IPS DF 4.7 (cell line): ENCODE results near the gene OMP.
"Not testable (repeated sequence)": the region's sequence is repeated elsewhere in the genome, so short reads cannot be mapped to it uniquely, and the experiment has no call there.

Experiments
- DNase-seq: peaks from one replicate; pipeline ENCODE4 v3.0.0-alpha.2; 2013; ENCODE audit warnings: low spot score; ENCODE audit errors: extremely low read depth

The OMP gene

DNA sequence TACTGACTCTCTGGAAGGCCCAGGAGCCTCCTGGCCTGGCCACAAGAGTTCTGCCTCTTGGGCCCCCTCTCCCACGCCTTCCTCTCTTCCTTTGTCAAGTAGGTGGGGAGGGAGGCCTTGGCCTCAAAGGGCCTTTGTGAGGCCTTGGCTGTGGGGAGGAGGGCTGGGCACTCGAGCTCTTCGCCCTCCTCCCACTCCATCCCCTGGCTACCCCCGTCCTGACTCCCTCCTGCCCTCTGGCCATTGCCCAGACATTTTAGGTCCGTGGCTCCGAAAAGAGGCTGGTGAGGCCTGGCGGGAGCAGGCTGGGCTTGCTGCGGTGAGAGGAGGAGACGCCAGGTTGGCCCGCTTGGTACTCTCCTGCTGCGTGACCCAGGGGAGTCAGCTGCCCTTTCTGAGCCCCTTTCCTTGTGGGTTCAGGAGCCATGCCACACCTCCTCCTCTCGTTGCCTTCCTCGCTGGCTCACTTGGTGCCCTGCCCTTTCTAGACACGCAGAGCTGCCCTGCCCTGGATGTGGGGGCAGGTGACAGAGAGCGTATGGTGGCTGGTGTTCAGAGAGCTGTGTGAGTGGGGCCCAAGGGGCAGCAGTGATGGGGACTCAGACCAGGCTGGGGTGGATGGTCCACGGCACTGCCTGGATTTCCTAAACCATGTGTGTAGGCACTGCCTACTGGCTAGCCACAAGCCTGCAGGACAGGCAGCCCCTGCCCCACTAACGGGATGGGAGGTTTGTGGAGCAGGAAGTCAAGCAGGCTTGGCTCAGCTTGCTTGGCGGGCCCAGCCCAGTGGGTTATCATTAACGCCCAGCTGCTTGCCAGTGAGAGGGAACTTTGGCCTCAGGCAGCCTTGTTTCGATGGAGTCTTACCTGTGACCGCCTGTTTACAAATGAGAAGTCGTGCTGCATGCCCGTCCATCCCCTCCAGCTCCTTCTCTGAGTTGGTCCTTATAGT is 15.8 kb upstream of the OMP start:
- DNase-seq: no peak

DNA sequence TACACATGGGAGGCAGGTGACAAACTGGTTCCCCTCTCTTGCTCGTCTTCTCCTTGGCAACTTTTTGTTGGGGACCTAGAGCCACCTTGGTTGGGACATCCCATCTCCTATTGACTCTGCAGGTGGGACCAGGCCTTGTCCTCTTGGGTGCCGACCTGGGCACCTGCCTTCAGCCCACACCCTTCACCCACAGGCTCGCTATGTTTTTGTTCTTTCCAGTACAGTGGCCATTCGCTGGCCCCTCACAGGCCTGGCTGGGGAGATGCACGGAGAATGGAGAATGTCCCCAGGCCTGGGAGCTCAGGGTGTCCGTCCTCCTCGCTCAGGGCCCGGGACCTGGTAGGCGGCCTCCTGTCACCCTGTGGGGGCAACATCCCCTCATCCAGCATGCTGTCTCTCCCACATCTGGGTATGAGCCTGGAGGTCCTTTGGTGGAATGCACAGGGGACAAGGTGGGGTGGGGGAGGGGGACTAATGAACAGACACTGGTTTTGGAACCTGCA is 14.9 kb upstream of the OMP start:
- DNase-seq: no peak

DNA sequence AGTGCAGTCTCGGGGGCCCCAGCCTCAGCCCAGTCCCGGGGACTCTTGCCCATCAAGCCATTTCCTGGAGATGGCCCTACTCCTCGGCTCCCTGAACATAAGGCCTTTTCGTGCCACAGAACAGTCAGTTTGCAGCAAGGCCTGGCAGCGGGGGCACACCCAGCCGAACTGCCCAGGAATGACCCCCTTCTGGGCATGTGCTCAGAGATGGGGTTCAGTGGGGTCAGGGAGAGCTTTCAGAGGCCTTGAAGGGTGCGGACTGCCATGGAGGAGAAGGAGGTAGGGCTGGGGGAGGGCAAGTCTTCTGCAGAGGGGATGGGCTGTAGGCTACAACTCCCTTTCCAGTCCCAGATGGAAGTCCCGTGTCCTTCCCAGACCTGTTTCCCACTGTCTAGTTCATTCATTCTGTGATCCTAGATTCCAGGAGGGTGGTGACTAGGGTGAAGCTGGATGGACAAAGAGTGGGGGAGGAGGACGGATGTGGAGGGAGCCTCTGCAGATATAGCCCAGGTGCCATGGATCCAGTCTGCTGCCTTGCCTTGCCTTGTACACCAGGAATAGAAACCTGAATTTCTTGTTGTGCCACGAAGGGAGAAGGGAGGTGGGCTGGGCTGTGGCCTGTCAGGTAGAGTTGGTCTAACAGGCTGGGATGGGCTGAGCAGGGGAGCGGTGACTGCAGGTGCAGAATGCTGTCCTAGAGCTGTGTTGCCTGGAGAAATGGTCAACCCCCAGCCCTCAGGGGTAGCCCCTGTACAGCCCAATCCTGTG is 14.2 kb upstream of the OMP start:
- no peak for DNase-seq

DNA sequence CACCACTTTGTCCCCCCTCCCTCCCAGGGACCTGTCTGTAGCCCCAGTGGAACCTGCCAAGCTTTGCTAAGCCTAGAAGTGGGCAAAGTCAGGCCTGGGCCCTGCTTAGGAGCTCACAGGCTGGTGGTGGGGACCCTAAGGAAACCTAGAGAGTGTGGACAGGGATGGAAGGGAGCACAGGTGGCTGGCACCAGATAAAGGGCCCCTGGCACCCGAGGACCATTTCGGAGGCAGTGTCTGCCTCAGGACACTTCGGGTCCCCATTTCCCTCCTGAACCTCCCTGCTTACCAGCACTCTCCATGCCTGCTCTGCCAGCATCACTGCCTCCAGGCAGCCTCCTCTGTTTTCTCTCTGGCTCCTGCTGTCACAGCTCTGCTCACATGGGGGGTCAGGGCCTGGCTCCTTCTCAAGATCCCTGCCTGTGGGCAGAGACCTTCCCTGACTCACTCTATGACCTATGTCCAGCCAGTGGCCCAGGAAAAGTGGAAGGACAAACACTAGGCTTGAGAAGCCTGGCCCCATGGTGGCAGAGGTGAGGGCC is 13.6 kb upstream of the OMP start:
- no peak for DNase-seq

DNA sequence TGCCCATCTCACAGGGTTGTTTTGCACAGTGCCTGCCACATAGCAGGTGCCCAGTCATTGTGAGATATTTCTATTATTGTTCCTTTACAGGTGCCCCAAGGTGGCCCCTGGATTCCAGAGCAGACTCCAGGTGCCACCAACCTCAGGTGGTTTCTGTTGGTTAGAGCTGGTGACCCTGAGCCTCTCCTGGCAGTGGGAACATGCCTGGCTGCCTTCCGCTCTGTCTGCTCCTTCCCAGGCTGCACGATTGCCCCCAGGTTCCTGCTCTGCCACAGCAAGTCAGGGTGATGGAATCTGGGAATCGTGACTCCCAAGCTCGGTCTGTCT is 12.6 kb upstream of the OMP start:
- DNase-seq: no peak

DNA sequence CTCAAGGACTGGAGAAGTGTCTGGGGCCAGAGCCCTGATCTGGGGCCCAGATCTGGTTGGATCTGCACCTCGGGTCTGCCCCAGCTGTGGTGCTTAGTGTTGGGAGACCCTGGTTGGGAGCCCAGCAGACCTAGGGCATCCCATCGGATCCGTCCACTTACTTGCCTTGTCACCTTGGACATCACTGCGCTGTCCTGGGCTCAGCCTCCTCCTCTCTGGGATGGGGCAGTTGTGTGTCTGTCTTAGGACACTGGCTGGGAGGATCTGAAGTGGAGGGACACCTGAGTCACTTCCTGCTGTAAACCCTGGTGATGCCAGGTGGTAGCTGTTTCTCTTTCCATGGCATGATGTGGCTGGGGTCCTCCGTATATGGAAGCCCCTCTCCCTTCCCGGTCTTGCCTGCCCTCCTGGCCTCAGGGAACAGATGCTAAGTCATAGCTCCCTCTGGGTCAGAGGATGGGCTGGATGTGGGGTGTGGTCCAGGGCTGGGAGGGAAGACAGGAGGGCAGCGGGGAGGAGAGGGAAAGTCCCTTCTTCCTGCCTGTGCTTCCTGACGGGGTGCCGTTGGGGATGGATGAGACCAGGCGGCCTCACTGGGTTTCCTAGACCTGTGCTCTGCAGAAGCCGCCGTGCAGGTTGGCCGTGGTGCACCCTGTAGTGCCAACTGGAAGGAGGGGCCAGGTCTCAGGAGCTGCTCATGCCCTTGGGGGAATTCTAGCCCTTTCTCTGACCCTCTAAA is 12.1 kb upstream of the OMP start:
- DNase-seq: no peak

DNA sequence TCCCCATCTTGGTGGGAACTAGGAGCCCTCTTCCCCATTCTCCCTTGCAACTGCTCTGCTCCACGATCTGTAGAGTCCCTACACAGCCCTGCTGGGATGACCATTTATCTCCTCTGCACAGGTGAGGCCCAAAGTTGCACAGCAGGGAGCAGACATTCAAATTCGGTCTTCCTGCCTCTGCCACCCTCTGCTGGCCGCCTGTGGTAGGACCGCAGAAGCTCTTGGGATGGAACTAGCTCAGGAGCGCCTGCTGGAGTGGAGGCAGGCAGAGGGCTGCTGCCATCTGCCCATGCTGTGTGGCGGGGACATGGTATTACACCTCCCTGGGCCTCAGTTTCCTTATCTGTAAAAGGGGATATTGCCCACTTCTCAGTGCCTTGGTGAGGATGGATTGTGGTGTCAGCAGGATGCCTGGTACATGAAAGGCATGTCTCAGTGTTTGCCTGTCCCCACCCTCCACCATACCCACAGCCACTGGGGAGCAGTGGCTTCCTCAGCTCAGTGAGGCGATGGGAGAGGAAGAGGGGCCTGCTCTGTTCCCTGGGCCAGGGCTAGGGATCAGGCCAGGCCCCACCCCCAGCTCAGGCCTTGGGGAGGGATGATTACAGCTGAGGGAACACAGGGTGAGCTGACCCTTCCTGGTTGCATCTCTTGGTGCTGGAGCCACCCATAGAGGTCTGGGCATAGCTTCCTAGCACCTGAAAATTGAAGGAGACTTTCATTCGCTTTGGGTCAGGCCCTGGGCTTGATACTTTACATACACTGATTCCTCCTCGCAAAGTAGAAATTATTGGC is 11.3 kb upstream of the OMP start:
- DNase-seq: no peak

DNA sequence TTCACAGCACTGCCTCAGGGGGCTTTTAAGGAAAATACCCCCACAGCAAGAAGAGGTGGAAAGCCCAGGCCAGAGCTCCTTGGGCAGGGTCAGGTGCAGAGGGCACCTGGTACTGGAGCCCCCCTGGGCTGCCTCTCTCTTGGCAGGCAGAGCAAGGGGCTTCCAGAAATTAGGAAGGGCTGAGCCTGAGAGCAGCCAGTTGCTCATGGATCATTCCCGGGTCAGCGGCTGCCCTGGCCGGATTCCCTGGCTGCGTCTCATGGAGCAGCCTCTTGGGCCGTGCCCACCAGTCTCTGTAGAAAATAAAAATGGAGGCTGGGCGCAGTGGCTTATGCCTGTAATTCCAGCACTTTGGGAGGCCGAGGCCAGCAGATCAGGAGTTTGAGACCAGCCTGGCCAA is 10.3 kb upstream of the OMP start:
- no peak for DNase-seq

DNA sequence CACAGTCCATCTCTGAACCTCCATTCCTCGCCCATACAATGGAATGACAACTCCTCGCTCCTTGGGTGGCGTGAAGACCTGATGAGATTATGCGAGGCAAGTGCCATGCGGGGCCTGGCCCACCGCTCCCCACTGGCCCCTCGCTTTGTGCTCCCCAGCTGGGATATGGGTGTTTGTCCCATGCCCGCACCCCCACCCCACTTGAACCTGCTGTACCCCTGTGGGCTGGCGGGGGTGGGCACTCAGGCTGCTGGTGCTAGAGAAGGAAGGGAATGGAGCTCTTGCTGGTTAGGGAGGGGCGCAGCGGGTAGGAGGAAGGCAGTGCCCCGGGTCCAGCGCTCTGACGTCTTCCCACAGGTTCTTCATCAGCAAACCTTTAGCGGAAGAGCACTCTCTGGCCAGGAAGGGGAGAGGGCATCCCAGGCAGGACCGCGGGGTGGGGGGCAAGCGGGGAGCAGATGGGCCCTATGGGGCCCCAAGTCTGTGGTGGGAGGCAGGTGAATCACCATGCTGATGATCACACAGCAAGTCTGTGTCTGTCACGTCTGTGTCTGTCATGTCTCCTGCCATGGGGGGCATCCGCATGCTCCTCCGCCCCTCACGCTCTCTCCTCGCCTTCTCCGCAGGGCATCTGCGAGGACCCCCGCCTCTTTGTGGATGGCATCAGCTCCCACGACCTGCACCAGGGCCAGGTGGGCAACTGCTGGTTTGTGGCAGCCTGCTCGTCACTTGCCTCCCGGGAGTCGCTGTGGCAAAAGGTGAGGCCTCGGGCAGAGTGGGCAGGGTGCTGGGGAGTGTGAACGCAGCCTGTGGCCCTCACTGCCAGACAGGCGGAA is 9.4 kb upstream of the OMP start:
- no peak for DNase-seq

DNA sequence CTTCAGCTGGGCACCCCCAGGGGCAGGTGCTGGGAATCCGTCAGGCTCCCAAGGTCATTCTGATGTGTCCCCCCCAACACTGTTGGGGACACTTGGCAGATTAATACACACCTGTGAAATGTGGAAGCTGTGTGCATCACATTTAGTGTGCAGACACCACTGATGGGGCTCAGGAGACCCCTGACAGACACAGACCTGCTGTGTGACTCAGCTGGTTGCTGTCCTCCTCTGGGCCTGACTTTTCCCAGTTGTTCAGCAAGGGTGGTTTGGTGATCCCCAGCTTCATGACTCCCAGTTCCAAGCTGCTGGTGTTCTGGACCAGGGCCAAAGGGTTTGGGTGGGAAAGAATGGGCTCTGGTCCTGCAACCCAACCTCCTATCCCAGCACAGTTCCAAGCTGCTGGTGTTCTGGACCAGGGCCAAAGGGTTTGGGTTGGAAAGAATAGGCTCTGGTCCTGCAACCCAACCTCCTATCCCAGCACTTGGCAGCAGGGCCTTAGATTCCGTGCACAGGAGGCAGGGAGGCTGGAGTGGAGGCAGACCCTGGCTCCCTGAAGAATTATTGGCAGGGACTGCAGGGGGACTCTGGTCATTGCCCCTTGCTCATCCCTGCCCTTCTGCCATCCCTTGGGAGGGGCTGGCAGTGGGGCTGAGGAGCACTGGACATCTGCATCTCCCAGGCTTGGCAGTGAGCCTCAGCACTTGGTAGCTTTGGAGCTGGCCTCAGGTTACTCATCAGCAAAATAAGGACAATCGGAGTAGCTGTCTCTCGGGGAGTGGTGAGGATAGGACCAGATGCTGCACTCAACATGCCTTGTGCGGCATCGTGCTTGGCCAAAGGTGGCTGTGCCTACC is 8.4 kb upstream of the OMP start:
- DNase-seq: no peak

DNA sequence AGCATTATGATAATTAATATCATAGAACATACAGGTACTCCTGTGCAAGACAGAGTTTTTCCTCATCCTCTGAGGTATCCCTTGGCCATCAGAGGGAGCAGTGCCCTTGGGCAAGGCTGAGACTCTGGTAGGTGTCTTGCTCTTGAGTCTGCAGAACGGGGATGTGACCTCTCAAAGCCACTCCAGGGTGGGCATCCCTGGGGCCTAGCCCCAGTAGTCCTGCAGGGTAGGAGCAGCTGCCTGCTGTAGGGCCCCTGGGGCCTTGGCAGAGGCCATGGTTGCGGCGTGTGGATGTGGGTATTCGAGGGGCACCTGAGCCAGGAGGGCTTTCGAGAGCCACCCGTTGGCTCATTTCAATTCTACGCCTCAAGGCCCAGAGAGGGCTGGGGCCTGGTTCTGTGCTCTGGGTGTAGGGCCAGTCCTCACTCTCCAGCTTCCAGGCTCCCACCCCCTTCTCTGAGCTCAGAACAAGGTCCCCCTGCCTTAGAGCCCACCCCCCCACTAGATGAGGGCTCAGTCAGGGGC is 7.7 kb upstream of the OMP start:
- DNase-seq: no peak

DNA sequence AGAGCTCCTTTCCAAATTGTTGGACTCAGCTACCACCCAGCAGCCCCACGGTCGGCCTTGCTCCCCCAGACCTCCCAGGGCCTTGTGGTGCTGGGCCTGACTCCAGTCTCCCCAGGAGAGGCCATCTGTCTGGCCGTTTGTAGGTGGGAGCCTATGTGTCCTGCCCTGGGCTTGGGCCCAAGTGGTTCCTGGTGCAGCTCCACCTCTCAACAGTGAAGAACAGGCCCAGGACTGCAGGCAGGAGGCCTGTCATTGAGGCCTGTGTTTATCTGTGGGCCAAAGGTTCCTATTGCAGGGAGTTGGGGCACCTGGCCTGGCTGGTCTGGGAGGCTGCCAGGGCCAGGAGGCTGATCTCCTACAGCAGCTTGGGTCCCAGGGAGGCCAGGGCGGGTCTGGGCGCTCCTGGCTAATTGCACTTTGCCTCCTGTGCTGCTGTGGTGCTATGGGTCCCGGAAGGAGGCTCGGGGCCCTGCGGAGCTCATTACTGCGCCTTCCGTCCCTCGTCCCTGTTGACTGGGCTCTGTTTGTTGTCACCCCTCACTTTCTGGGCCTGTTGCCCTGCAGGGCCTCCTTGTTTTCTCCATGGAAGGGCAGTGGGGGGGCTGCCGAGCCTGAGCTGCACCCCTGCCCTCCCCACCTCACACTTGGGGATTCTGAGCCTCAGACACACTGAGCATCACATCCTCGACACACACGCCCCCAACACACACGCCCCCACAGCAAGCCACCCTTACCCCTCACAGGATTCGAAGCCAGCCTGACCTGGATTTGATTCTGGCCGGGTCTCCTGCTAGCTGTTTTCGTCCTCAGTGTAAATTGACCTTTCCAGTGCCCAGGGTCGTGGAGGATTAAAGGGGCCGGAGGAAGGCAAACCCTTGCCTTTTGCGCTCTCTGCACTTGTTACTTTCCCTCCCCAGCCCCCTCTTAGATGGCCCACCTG is 6.8 kb upstream of the OMP start:
- DNase-seq: no peak

DNA sequence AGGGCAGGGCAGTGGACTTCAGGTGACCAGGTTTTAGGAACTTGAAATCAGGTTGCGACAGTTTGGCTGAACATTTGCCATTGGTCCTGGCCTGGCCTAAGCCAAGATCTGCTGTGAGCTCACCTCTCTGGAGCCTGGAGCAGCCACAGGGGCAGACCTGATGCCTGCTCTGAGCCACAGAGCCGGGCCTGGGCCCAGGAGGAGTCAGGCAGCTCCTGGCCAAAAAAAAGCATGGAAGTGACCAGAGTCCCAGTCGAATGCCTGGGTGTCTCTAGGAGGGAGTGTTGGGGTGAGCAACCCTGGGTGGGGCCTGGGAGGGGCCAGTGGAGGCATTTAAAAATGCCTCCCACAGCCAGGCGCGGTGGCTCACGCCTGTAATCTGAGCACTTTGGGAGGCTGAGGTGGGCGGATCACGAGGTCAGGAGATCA is 6.0 kb upstream of the OMP start:
- no peak for DNase-seq

DNA sequence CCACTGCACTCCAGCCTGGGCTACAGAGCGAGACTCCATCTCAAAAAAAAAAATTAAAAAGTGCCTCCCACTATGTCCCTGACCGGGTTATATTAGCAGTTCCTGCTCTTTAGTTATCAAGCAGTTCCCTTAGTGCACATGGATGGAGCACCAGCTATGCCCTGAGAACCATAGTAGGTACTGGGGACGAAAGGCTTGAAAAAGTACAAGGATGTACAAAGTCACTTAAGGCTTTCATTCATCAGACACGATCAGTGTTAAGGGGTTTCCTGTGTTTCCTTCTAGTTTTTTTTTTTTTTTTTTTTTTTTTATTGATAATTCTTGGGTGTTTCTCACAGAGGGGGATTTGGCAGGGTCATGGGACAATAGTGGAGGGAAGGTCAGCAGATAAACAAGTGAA is 5.5 kb upstream of the OMP start:
- not testable (repeated sequence) for DNase-seq

DNA sequence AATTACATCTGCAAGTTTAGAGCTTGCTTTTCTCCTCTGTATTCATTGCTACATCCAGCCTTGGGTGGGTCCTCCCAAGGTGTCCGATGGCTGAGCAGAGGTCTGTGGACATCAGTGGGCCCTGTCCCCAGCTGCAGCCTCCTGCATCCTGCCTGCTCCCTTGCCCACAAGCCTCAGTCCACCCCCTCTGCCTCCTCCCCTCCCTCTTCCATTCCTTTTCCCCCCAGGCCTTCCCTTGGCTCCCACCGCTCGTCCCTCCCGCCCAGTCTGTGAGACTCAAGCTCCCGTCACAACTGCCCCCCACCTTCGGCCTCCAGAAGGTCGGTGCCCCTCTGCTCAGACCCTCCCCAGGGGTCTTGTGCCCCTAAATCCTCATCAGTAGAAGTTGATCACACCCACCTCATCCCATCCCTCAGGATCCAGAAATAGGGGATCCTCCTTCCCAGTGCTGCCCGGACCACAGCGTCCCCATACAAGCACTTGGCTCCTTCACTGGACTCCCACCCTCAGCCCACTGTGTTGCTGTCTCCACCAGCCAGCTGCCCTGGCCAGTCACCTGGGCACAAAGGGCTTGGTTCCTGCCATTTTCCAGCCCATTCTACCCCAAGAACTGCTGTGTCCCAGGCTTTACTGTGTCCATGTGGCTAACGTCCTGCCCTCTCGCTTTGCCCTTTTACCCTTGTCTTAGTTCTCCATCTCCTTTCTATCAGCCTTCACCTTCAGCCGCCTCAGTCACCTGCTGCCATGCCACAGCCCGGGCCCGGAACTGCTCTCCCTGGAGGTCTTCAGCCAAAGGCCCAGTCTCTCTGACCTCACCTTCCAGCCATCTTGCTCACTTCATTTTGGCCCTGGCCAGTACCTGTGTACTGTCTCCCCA is 2.2 kb upstream of the OMP start:
- no peak for DNase-seq

DNA sequence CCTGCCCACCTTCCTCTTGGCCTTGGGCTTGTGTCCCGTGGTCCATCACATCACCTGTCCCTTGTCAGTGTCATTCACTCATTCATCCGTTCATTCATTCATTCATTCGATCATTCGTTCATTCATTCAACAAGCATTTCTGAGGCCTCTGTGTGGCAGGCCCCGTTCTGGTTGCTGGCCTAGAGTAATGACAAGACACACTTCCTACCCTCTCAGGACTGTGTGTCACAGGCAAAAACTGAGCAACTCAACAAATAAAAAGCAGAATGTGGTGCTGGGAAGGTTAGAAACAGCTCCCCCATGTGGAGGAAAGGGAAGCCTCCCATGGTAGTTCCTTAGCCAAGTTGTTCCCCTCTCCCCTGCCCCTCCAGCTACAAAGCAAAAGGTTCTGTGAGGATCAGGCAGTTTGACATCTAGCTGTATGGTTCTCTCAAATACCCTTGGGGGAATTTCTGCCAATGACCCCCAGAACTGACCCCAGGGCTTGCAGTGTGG is 1.6 kb upstream of the OMP start:
- DNase-seq: no peak
